ENCODE measurements around the gene CMIP.

GRCh38 chr16:81748476-81749198 is 304.0 kb downstream of the CMIP start:
- TF ChIP-seq CTCF (conservative IDR thresholded peaks at IDR 0.05; ENCODE audit: low read length) (peak; percentile 30; the same call in 1 of the 2 replicates), EZH2phosphoT487 (IDR thresholded peaks at IDR 0.05; ENCODE audit: borderline replicate concordance) (no peak)

All from Loucy (cell line).